PC-3 (cell line): ENCODE results near the gene SAP25. TPM values are rescaled to one million over a fixed set of nuclear protein-coding genes. Genes with fewer than 3 reads are reported as not detected.

Source experiments
- ATAC-seq: fragments of 200-7000 bp; cut with Tn5 transposase; 2 replicates; pipeline ENCODE4 v1.9.1; 2020; ENCODE audit warnings: mild to moderate bottlenecking, moderate library complexity
- BruUV-seq: library from RNA; stranded (reverse); fragments of 400-500 nt; replicated peaks from 2 replicates; lab custom pipeline; 2021; lab: Mats Ljungman, UMichigan
- CTCF ChIA-PET: fragments of 300-600 bp; sonication (Branson Sonifier 250); formaldehyde crosslinking; loops from one replicate; lab custom pipeline; 2022; ENCODE audit warnings: antibody characterized with exemption; lab: Charles Lee
- POLR2A ChIA-PET: fragments of 300-600 bp; sonication (Branson Sonifier 250); formaldehyde crosslinking; loops from one replicate; lab custom pipeline; 2022; ENCODE audit warnings: antibody characterized with exemption; ENCODE audit not compliant: unreplicated experiment; lab: Charles Lee
- DNase-seq: peaks from one replicate; pipeline ENCODE4 v3.0.0-alpha.2; 2015
- H2AFZ ChIP-seq: fragments of 300-600 bp; sonication (generic); 2 replicates; pipeline ENCODE4 v1.6.0; 2016; ENCODE audit warnings: antibody characterized with exemption, low read length
- H3F3A ChIP-seq: fragments of 300-600 bp; sonication (generic); one replicate; pipeline ENCODE4 v1.6.0; 2017; ENCODE audit warnings: antibody characterized with exemption, low read length, control low read depth, mild to moderate bottlenecking; ENCODE audit not compliant: unreplicated experiment
- H3K27ac ChIP-seq: fragments of 300-600 bp; sonication (generic); 2 replicates; pipeline ENCODE4 v1.5.1; 2016; ENCODE audit warnings: mild to moderate bottlenecking, low read length
- H3K27me3 ChIP-seq: fragments of 300-600 bp; sonication (generic); 2 replicates; pipeline ENCODE4 v1.6.1; 2016; ENCODE audit warnings: low read length, mixed read lengths
- H3K36me3 ChIP-seq: fragments of 300-600 bp; sonication (generic); 2 replicates; pipeline ENCODE4 v1.6.1; 2016; ENCODE audit warnings: low read depth, mixed run types, low read length, mixed read lengths
- H3K4me1 ChIP-seq: fragments of 300-600 bp; sonication (generic); 2 replicates; pipeline ENCODE4 v1.5.1; 2016; ENCODE audit warnings: low read length; ENCODE audit not compliant: insufficient read depth
- H3K4me2 ChIP-seq: fragments of 300-600 bp; sonication (generic); 2 replicates; pipeline ENCODE4 v1.6.0; 2016; ENCODE audit warnings: low read length
- H3K4me3 ChIP-seq: fragments of 300-600 bp; sonication (generic); 2 replicates; pipeline ENCODE4 v1.5.1; 2016; ENCODE audit warnings: mild to moderate bottlenecking, low read length, mixed read lengths
- H3K79me2 ChIP-seq: fragments of 300-600 bp; sonication (generic); 2 replicates; pipeline ENCODE4 v1.6.1; 2017; ENCODE audit warnings: low read length, mixed read lengths
- H3K9ac ChIP-seq: fragments of 300-600 bp; sonication (generic); 2 replicates; pipeline ENCODE4 v1.6.0; 2016; ENCODE audit warnings: mild to moderate bottlenecking, low read length
- H3K9me2 ChIP-seq: fragments of 300-600 bp; sonication (generic); replicated peaks from 2 replicates; pipeline ENCODE4 v1.6.1; 2016; ENCODE audit warnings: mixed run types, low read length, mixed read lengths
- H3K9me3 ChIP-seq: fragments of 300-600 bp; sonication (generic); 2 replicates; pipeline ENCODE4 v1.6.1; 2016; ENCODE audit warnings: low read length, mixed read lengths
- H4K20me1 ChIP-seq: fragments of 300-600 bp; sonication (generic); 2 replicates; pipeline ENCODE4 v1.6.1; 2016; ENCODE audit warnings: low read length, mixed read lengths
- CTCF ChIP-seq: fragments of 300-600 bp; sonication (generic); conservative IDR thresholded peaks from 2 replicates; pipeline ENCODE4 v1.5.1; 2017; ENCODE audit warnings: antibody characterized with exemption, low read depth, mild to moderate bottlenecking, low read length
- EZH2 ChIP-seq: fragments of 300-600 bp; sonication (generic); IDR thresholded peaks from one replicate; pipeline ENCODE4 v1.6.1; 2017; ENCODE audit warnings: antibody characterized with exemption, mild to moderate bottlenecking, low read length; ENCODE audit not compliant: unreplicated experiment
- EZH2phosphoT487 ChIP-seq: fragments of 300-600 bp; sonication (generic); IDR thresholded peaks from 2 replicates; pipeline ENCODE4 v1.6.1; 2018; ENCODE audit warnings: mild to moderate bottlenecking, antibody characterized with exemption, low read length, borderline replicate concordance
- intact Hi-C: fragments of 100-400 bp; cut with micrococcal nuclease; formaldehyde crosslinking; loops from 2 replicates; pipeline ENCODE4 v1.9.0; 2023
- total RNA-seq: library from RNA; depleted of rRNA; stranded (reverse); fragments of >200 nt; gene quantifications from 2 replicates; pipeline ENCODE4 v1.2.3, GENCODE V29; 2014

SAP25 gene
- total RNA-seq, 1 experiment from 2014 or later = 0.22 TPM

DNA sequence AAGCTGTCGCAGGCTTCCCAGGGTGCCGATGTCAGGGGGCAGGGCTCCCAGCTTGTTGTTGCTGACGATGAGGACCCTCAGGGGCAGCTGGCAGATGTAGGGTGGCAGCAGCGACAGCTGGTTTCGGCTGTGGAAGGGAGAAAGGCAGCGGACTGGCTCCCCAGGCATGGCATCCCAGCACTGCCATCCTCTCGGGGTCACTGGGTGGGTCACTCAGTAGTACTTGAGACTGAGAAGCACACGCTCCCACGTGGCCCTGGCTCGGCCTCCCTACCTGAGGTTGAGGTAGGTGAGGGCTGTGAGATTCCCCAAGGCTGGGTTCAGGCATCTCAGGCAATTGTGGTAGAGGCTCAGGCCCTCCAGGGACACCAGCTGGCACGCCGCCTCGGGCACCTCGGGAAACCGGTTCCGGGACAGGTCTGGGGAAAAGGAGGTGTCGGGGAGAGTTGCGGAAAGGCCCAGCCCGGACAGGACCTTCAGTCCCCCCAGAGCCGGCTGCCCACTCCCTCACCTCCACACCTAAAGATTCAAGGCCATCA, 8.4 kb upstream of the SAP25 start:
- POLR2A ChIA-PET = no interaction called here

DNA sequence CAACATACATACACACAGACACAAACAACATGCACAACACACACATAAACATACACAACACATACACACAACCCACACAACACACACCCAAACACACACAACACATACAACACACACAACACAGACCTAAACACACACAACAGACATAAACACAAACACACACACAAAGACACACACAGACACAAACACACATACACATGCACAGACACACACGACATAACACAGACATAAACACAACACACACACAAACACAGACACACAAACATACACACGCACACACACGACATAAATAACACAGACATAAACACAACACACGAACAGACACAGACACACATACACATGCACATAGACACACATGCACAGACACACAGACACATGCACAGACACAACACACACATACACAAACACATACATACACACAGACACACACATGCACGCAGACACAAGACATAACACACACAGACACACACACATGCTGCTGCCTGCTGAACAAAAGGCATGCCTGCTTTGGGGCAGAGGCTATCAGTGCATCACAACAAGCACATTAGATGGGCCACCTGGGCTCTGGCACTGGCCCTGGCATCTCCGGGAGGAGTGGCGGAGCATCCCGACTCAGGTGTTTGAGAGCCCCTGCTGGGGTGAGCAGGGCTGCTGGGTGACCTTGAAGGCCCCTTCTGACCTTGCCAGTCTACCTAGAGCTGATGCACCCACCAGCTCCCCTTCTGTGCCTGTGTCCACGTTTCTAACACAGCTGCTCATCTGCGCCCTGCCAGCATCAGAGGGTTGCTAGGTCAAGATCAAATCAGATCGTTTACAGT, 7.0 kb upstream of the SAP25 start:
- ATAC-seq = no peak
- Histone ChIP-seq H4K20me1 (no peaks in the 10 kb centered on the region), H3K9me3 (no peaks in the 10 kb centered on the region), H3K27me3 (no peaks in the 10 kb centered on the region), H3K79me2 (peaks cover 24% of the 10 kb centered on the region), H3K9ac (no peak overlapping the region), H3K4me3 (no peak overlapping the region), H3K27ac (no peak overlapping the region), H3K36me3 (peaks cover 14% of the 10 kb centered on the region; the same call in 1 of the 2 replicates), H3F3A (no peaks in the 10 kb centered on the region), H3K4me1 (peaks cover 17% of the 10 kb centered on the region), H3K4me2 (no peak overlapping the region), H2AFZ (no peak overlapping the region), H3K9me2 (no peaks in the 10 kb centered on the region)
- intact Hi-C loops = no loop called here
- no peak for TF ChIP-seq EZH2phosphoT487
- no peak for TF ChIP-seq CTCF
- TF ChIP-seq EZH2 = no peak
- DNase-seq = no peak
- CTCF ChIA-PET = no interaction called here
- POLR2A ChIA-PET = no interaction called here
- BruUV-seq = no TSS peak

More for the DNA sequence above, 8.4 kb upstream of the SAP25 start:
- Histone ChIP-seq H3K9me2 (no peaks in the 10 kb centered on the region), H4K20me1 (no peaks in the 10 kb centered on the region), H3K9me3 (no peaks in the 10 kb centered on the region), H3K36me3 (peaks cover 14% of the 10 kb centered on the region; the same call in 1 of the 2 replicates), H3K27ac (no peak overlapping the region), H3F3A (no peaks in the 10 kb centered on the region), H3K9ac (no peak overlapping the region), H3K27me3 (no peaks in the 10 kb centered on the region), H3K4me3 (no peak overlapping the region), H3K79me2 (peaks cover 24% of the 10 kb centered on the region), H3K4me1 (peaks cover 17% of the 10 kb centered on the region), H2AFZ (no peak overlapping the region), H3K4me2 (no peak overlapping the region)
- no peak for TF ChIP-seq CTCF
- no peak for TF ChIP-seq EZH2
- no peak for TF ChIP-seq EZH2phosphoT487
- no peak for DNase-seq
- CTCF ChIA-PET = no interaction called here
- no peak for ATAC-seq
- intact Hi-C loops = no loop called here
- BruUV-seq = no TSS peak
